Measurements from ENCODE around the gene TRIP11. TPM values are rescaled to one million over a fixed set of nuclear protein-coding genes. Genes with fewer than 3 reads are reported as not detected.

Gene TRIP11
- total and polyA plus RNA-seq, 4 donors: 14.2 to 58.0 (median 29.6) TPM

DNA sequence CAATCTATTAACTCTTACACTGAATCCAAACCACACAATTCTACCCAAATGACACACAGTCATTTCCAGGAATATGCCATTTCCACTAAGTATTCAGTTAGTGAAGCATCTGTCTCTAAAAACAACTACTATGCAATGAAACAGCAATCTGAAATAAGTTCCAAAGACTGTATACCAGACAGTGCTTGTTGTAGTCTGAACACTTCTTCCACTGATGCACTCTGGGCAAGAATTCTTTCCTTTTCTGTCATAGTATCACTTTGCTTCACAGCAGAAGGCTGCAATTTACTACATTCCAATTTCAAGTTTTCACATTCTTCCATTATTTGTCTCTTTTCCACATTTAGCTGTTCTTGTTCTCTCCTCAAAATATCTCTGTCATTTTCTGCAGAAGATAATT is 25.8 kb downstream of the TRIP11 start:
- Histone ChIP-seq H3K36me3 (ENCODE audit: control insufficient read depth, insufficient read depth, low read length) (peaks cover 28% of the 10 kb centered on the region), H3K4me3 (ENCODE audit: low read depth, low read length) (no peak overlapping the region), H3K27me3 (ENCODE audit: control insufficient read depth, insufficient read depth, low read length) (no peaks in the 10 kb centered on the region), H3K9me3 (ENCODE audit: control insufficient read depth, insufficient read depth, low read length) (no peaks in the 10 kb centered on the region), H3K4me1 (ENCODE audit: control insufficient read depth, insufficient read depth, low read length) (no peaks in the 10 kb centered on the region), H3K27ac (ENCODE audit: low read depth, low read length) (no peak overlapping the region)
- DNase-seq (ENCODE audit: low read depth in 4 of 6, low spot score in 6 of 6): no peak

- H3K4me3 ChIP-seq (ENCODE audit: low read depth, low read length): no peak overlapping the region
- H3K9me3 ChIP-seq (ENCODE audit: control insufficient read depth, insufficient read depth, low read length): no peaks in the 10 kb centered on the region
- H3K4me1 ChIP-seq (ENCODE audit: control insufficient read depth, insufficient read depth, low read length): no peaks in the 10 kb centered on the region
- WGBS (ENCODE audit: insufficient coverage): 100% methylated on average over 1 of the region's 4 CpGs
- no peaks in the 10 kb centered on the region for H3K27me3 ChIP-seq (ENCODE audit: control insufficient read depth, insufficient read depth, low read length)
- H3K36me3 ChIP-seq (ENCODE audit: control insufficient read depth, insufficient read depth, low read length): peaks cover 31% of the 10 kb centered on the region
- H3K27ac ChIP-seq (ENCODE audit: low read depth, low read length): no peak overlapping the region
- DNase-seq (ENCODE audit: low read depth in 4 of 6, low spot score in 6 of 6): no peak
Measured at GRCh38 chr14:92012121-92012748, 27.6 kb downstream of the TRIP11 start.

DNA sequence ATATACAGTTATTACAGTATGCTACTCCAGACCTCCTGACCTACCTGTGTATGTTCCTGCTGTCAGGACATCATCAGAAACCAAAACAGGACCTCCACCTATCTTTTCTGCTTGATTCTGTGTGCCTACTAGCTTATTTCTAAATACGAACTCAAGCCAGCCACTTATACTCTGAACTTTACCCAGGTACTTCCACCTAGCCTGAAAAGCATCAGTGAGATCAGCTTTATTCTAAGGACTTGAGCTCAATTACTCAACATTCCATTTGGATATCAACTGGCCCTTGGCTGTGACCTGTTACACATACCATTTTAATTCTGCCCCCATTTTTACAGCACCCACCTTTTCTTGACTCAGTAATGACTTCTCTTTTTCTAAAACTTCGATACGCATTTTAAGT is 29.2 kb downstream of the TRIP11 start:
- Histone ChIP-seq H3K9me3 (ENCODE audit: control insufficient read depth, insufficient read depth, low read length) (no peaks in the 10 kb centered on the region), H3K27ac (ENCODE audit: low read depth, low read length) (no peak overlapping the region), H3K4me1 (ENCODE audit: control insufficient read depth, insufficient read depth, low read length) (no peaks in the 10 kb centered on the region), H3K27me3 (ENCODE audit: control insufficient read depth, insufficient read depth, low read length) (no peaks in the 10 kb centered on the region), H3K36me3 (ENCODE audit: control insufficient read depth, insufficient read depth, low read length) (peaks cover 30% of the 10 kb centered on the region), H3K4me3 (ENCODE audit: low read depth, low read length) (no peak overlapping the region)
- DNase-seq (ENCODE audit: low read depth in 4 of 6, low spot score in 6 of 6): no peak
- WGBS (ENCODE audit: insufficient coverage): 95% methylated on average over 1 of the region's 3 CpGs

DNA sequence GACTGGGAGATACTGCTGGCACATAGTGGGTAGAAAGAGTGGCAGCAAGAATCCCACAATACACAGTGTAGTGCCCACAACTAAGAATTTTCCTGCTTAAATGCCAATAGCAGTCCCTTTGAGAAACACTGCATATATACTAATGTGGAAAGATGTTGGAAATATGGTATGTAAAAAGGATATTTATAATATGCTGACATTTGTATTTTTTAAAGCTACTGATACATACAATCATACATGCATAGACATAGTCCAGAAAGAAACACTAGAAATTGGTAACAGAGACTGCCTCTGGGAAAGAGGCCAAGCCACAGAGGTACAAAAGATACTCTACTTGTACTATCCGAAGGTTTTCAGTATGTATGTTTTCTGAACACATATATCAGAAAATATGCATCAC is 30.3 kb downstream of the TRIP11 start:
- Histone ChIP-seq H3K27ac (ENCODE audit: low read depth, low read length) (no peak overlapping the region), H3K4me3 (ENCODE audit: low read depth, low read length) (no peak overlapping the region), H3K27me3 (ENCODE audit: control insufficient read depth, insufficient read depth, low read length) (no peaks in the 10 kb centered on the region), H3K9me3 (ENCODE audit: control insufficient read depth, insufficient read depth, low read length) (no peaks in the 10 kb centered on the region), H3K36me3 (ENCODE audit: control insufficient read depth, insufficient read depth, low read length) (peaks cover 21% of the 10 kb centered on the region), H3K4me1 (ENCODE audit: control insufficient read depth, insufficient read depth, low read length) (no peaks in the 10 kb centered on the region)
- WGBS (ENCODE audit: insufficient coverage): no CpG with 5 or more reads among the region's 1 CpG
- DNase-seq (ENCODE audit: low read depth in 4 of 6, low spot score in 6 of 6): no peak

GRCh38 chr14:92005019-92005418 is 34.8 kb downstream of the TRIP11 start:
- Histone ChIP-seq H3K27me3 (ENCODE audit: control insufficient read depth, insufficient read depth, low read length) (no peaks in the 10 kb centered on the region), H3K36me3 (ENCODE audit: control insufficient read depth, insufficient read depth, low read length) (peaks cover 10% of the 10 kb centered on the region), H3K9me3 (ENCODE audit: control insufficient read depth, insufficient read depth, low read length) (no peaks in the 10 kb centered on the region), H3K4me3 (ENCODE audit: low read depth, low read length) (no peak overlapping the region), H3K4me1 (ENCODE audit: control insufficient read depth, insufficient read depth, low read length) (no peaks in the 10 kb centered on the region), H3K27ac (ENCODE audit: low read depth, low read length) (no peak overlapping the region)
- 98% methylated on average over 4 of the region's 5 CpGs for WGBS (ENCODE audit: insufficient coverage)
- DNase-seq (ENCODE audit: low read depth in 4 of 6, low spot score in 6 of 6): no peak

DNA sequence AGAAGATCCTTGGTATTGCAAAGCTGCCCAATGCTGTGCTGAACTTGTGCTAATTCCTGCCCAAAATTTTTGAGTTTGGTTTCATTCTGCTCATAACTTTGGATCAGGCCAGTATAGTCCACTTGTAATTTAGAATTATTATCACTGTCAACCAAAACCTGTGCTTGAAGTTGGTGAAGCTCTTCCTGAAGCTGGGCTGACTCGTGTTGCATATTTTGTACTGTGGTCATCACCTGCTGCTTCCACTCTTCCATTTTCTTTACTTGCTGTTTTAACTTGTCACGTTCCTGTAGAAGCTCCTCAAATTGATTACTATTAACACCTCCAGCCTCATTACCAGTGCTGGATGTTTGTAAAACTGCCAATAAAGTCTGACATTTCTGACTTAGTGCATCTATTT is 35.8 kb downstream of the TRIP11 start:
- H3K4me3 ChIP-seq (ENCODE audit: low read depth, low read length): no peak overlapping the region
- H3K27me3 ChIP-seq (ENCODE audit: control insufficient read depth, insufficient read depth, low read length): no peaks in the 10 kb centered on the region
- DNase-seq (ENCODE audit: low read depth in 4 of 6, low spot score in 6 of 6): no peak
- no peaks in the 10 kb centered on the region for H3K4me1 ChIP-seq (ENCODE audit: control insufficient read depth, insufficient read depth, low read length)
- H3K9me3 ChIP-seq (ENCODE audit: control insufficient read depth, insufficient read depth, low read length): no peaks in the 10 kb centered on the region
- 95% methylated on average over 2 of the region's 2 CpGs for WGBS (ENCODE audit: insufficient coverage)
- peaks cover 10% of the 10 kb centered on the region for H3K36me3 ChIP-seq (ENCODE audit: control insufficient read depth, insufficient read depth, low read length)
- no peak overlapping the region for H3K27ac ChIP-seq (ENCODE audit: low read depth, low read length)

- no peaks in the 10 kb centered on the region for H3K4me1 ChIP-seq (ENCODE audit: control insufficient read depth, insufficient read depth, low read length)
- no peak overlapping the region for H3K27ac ChIP-seq (ENCODE audit: low read depth, low read length)
- H3K36me3 ChIP-seq (ENCODE audit: control insufficient read depth, insufficient read depth, low read length): peaks cover 10% of the 10 kb centered on the region
- DNase-seq (ENCODE audit: low read depth in 4 of 6, low spot score in 6 of 6): no peak
- no peaks in the 10 kb centered on the region for H3K27me3 ChIP-seq (ENCODE audit: control insufficient read depth, insufficient read depth, low read length)
- no peaks in the 10 kb centered on the region for H3K9me3 ChIP-seq (ENCODE audit: control insufficient read depth, insufficient read depth, low read length)
- 100% methylated on average over 1 of the region's 6 CpGs for WGBS (ENCODE audit: insufficient coverage)
- no peak overlapping the region for H3K4me3 ChIP-seq (ENCODE audit: low read depth, low read length)
Measured at GRCh38 chr14:91998667-91999570, 40.9 kb downstream of the TRIP11 start.

DNA sequence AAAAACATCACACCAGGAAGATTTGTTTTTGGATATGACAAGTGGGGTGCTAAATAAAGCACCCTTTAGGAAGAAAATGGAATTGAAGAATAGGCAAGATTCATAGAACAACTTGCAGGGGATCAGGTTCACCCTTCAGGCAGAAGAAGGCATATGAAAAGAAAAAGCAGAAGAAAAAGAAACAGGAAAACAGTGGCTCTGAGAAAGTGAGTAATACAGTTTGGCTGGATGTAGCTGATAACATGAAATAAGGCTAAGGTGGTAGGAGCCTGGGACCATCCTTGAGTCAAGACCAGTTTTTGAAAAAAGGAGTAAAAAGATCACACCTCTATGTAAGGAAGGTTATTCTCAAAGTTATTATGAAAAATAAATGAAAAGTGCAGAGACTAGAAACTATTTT is 42.4 kb downstream of the TRIP11 start:
- Histone ChIP-seq H3K36me3 (ENCODE audit: control insufficient read depth, insufficient read depth, low read length) (peaks cover 16% of the 10 kb centered on the region), H3K4me1 (ENCODE audit: control insufficient read depth, insufficient read depth, low read length) (no peaks in the 10 kb centered on the region), H3K9me3 (ENCODE audit: control insufficient read depth, insufficient read depth, low read length) (no peaks in the 10 kb centered on the region), H3K4me3 (ENCODE audit: low read depth, low read length) (no peak overlapping the region), H3K27ac (ENCODE audit: low read depth, low read length) (no peak overlapping the region), H3K27me3 (ENCODE audit: control insufficient read depth, insufficient read depth, low read length) (no peaks in the 10 kb centered on the region)
- DNase-seq (ENCODE audit: low read depth in 4 of 6, low spot score in 6 of 6): no peak

- no peaks in the 10 kb centered on the region for H3K4me1 ChIP-seq (ENCODE audit: control insufficient read depth, insufficient read depth, low read length)
- DNase-seq (ENCODE audit: low read depth in 4 of 6, low spot score in 6 of 6): peak; percentile 17 to 86 (median 42)
- H3K4me3 ChIP-seq (ENCODE audit: low read depth, low read length): no peak overlapping the region
- H3K27ac ChIP-seq (ENCODE audit: low read depth, low read length): no peak overlapping the region
- peaks cover 18% of the 10 kb centered on the region for H3K36me3 ChIP-seq (ENCODE audit: control insufficient read depth, insufficient read depth, low read length)
- WGBS (ENCODE audit: insufficient coverage): no CpG with 5 or more reads among the region's 2 CpGs
- no peaks in the 10 kb centered on the region for H3K9me3 ChIP-seq (ENCODE audit: control insufficient read depth, insufficient read depth, low read length)
- H3K27me3 ChIP-seq (ENCODE audit: control insufficient read depth, insufficient read depth, low read length): no peaks in the 10 kb centered on the region
Measured at GRCh38 chr14:91996948-91997371, 42.9 kb downstream of the TRIP11 start.

GRCh38 chr14:91987192-91987591 is 52.7 kb downstream of the TRIP11 start:
- no peaks in the 10 kb centered on the region for H3K9me3 ChIP-seq (ENCODE audit: control insufficient read depth, insufficient read depth, low read length)
- no peak for DNase-seq (ENCODE audit: low read depth in 4 of 6, low spot score in 6 of 6)
- H3K27me3 ChIP-seq (ENCODE audit: control insufficient read depth, insufficient read depth, low read length): no peaks in the 10 kb centered on the region
- peaks cover 8% of the 10 kb centered on the region for H3K36me3 ChIP-seq (ENCODE audit: control insufficient read depth, insufficient read depth, low read length)
- WGBS (ENCODE audit: insufficient coverage): no CpG with 5 or more reads among the region's 3 CpGs
- H3K4me3 ChIP-seq (ENCODE audit: low read depth, low read length): no peak overlapping the region
- no peak overlapping the region for H3K27ac ChIP-seq (ENCODE audit: low read depth, low read length)
- H3K4me1 ChIP-seq (ENCODE audit: control insufficient read depth, insufficient read depth, low read length): no peaks in the 10 kb centered on the region

All from spinal cord (tissue), 10 donors.